Measurements from ENCODE around the gene C3orf70. TPM values are rescaled to one million over a fixed set of nuclear protein-coding genes. Genes with fewer than 3 reads are reported as not detected.
A peak's percentile ranks its signal among the peaks of the same experiment; 100 is the strongest.

C3orf70 gene
- total and polyA plus RNA-seq, 7 experiments from 2014 or later, result 0.05 TPM; not detected in 6

- H3K4me3 Mint-ChIP-seq, result no peak overlapping the region
- CTCF ChIA-PET, result interaction anchor here (0.6 kb wide), 1 partner anchor 32 kb away, joined by 3 read pairs; no protein-coding TSS in a partner anchor
- DNase-seq (no peak), ATAC-seq (no peak)
- H3K9me3 ChIP-seq (ENCODE audit: control insufficient read depth in 2 of 3, low read length in 3 of 3), result peaks cover 0 to 8% (median 0%) of the 10 kb centered on the region in 3 experiments
- H3K27ac Mint-ChIP-seq, result no peak overlapping the region
- H3K27ac ChIP-seq (ENCODE audit: low read depth, low read length), result no peak overlapping the region
- H3K36me3 Mint-ChIP-seq, result peaks cover 61 to 93% (median 84%) of the 10 kb centered on the region in 5 donors
- H3K27me3 ChIP-seq (ENCODE audit: control insufficient read depth in 2 of 2, insufficient read depth in 2 of 2, low read length in 2 of 2), result no peaks in the 10 kb centered on the region
- POLR2A ChIA-PET, result no interaction called here
- peaks cover 11 to 80% (median 28%) of the 10 kb centered on the region in 3 experiments for H3K36me3 ChIP-seq (ENCODE audit: control insufficient read depth in 2 of 3, insufficient read depth in 3 of 3, low read length in 3 of 3)
- intact Hi-C loops (cut with micrococcal nuclease), result no loop called here
- H3K9me3 Mint-ChIP-seq, result peaks cover 3 to 64% (median 35%) of the 10 kb centered on the region in 11 donors
- no peak overlapping the region for H3K4me3 ChIP-seq (ENCODE audit: low read length)
- no peaks in the 10 kb centered on the region for H3K4me1 ChIP-seq (ENCODE audit: control insufficient read depth in 2 of 2, insufficient read depth in 2 of 2, low read length in 2 of 2)
- peaks cover 0 to 5% (median 0%) of the 10 kb centered on the region in 7 donors for H3K4me1 Mint-ChIP-seq
- H3K27me3 Mint-ChIP-seq, result no peaks in the 10 kb centered on the region
These were observed 101.1 kb downstream of the C3orf70 start for GRCh38 chr3:185051801-185052200.

- no peak overlapping the region for H3K27ac ChIP-seq (ENCODE audit: low read depth, low read length)
- H3K36me3 ChIP-seq (ENCODE audit: control insufficient read depth in 2 of 3, insufficient read depth in 3 of 3, low read length in 3 of 3), result peaks cover 11 to 93% (median 28%) of the 10 kb centered on the region in 3 experiments
- H3K4me1 ChIP-seq (ENCODE audit: control insufficient read depth in 2 of 2, insufficient read depth in 2 of 2, low read length in 2 of 2), result no peaks in the 10 kb centered on the region
- Mint-ChIP-seq H3K9me3 (peaks cover 0 to 43% (median 25%) of the 10 kb centered on the region in 11 donors), H3K27me3 (no peaks in the 10 kb centered on the region), H3K27ac (peak overlapping the region in 2 of 9 donors; percentile 13 to 34), H3K4me3 (no peak overlapping the region), H3K36me3 (peaks cover 50 to 98% (median 96%) of the 10 kb centered on the region in 5 donors), H3K4me1 (peaks cover 0 to 5% (median 0%) of the 10 kb centered on the region in 7 donors)
- H3K4me3 ChIP-seq (ENCODE audit: low read length), result no peak overlapping the region
- H3K9me3 ChIP-seq (ENCODE audit: control insufficient read depth in 2 of 3, low read length in 3 of 3), result no peaks in the 10 kb centered on the region
- ChIA-PET CTCF (no interaction called here), POLR2A (no interaction called here)
- no peaks in the 10 kb centered on the region for H3K27me3 ChIP-seq (ENCODE audit: control insufficient read depth in 2 of 2, insufficient read depth in 2 of 2, low read length in 2 of 2)
- intact Hi-C loops (cut with micrococcal nuclease), result no loop called here
- ATAC-seq (no peak), DNase-seq (no peak)
These were observed 103.2 kb downstream of the C3orf70 start for GRCh38 chr3:185049710-185050109.

- no peak for DNase-seq
- Mint-ChIP-seq H3K27me3 (no peaks in the 10 kb centered on the region), H3K4me3 (no peak overlapping the region), H3K27ac (no peak overlapping the region), H3K9me3 (peaks cover 0 to 14% (median 9%) of the 10 kb centered on the region in 11 donors), H3K36me3 (peaks cover 24 to 94% (median 91%) of the 10 kb centered on the region in 5 donors), H3K4me1 (peaks cover 0 to 5% (median 0%) of the 10 kb centered on the region in 7 donors)
- POLR2A ChIA-PET, result no interaction called here
- no peak for ATAC-seq
- Histone ChIP-seq H3K27ac (ENCODE audit: low read depth, low read length) (no peak overlapping the region), H3K4me3 (ENCODE audit: low read length) (no peak overlapping the region), H3K4me1 (ENCODE audit: control insufficient read depth in 2 of 2, insufficient read depth in 2 of 2, low read length in 2 of 2) (no peaks in the 10 kb centered on the region), H3K9me3 (ENCODE audit: control insufficient read depth in 2 of 3, low read length in 3 of 3) (no peaks in the 10 kb centered on the region), H3K36me3 (ENCODE audit: control insufficient read depth in 2 of 3, insufficient read depth in 3 of 3, low read length in 3 of 3) (peaks cover under 1 to 71% (median 21%) of the 10 kb centered on the region in 3 experiments), H3K27me3 (ENCODE audit: control insufficient read depth in 2 of 2, insufficient read depth in 2 of 2, low read length in 2 of 2) (no peaks in the 10 kb centered on the region)
- CTCF ChIA-PET, result no interaction called here
- intact Hi-C loops (cut with micrococcal nuclease), result no loop called here
These were observed 106.3 kb downstream of the C3orf70 start for GRCh38 chr3:185046603-185047002.

- ATAC-seq, result no peak
- Mint-ChIP-seq H3K27me3 (no peaks in the 10 kb centered on the region), H3K4me3 (no peak overlapping the region), H3K4me1 (peaks cover 0 to 2% (median 0%) of the 10 kb centered on the region in 7 donors), H3K36me3 (peaks cover 20 to 94% (median 91%) of the 10 kb centered on the region in 5 donors), H3K27ac (no peak overlapping the region), H3K9me3 (peaks cover 0 to 12% (median 7%) of the 10 kb centered on the region in 11 donors)
- Histone ChIP-seq H3K4me3 (ENCODE audit: low read length) (no peak overlapping the region), H3K36me3 (ENCODE audit: control insufficient read depth in 2 of 3, insufficient read depth in 3 of 3, low read length in 3 of 3) (peaks cover 0 to 67% (median 18%) of the 10 kb centered on the region in 3 experiments), H3K27ac (ENCODE audit: low read depth, low read length) (no peak overlapping the region), H3K4me1 (ENCODE audit: control insufficient read depth in 2 of 2, insufficient read depth in 2 of 2, low read length in 2 of 2) (no peaks in the 10 kb centered on the region), H3K9me3 (ENCODE audit: control insufficient read depth in 2 of 3, low read length in 3 of 3) (no peaks in the 10 kb centered on the region), H3K27me3 (ENCODE audit: control insufficient read depth in 2 of 2, insufficient read depth in 2 of 2, low read length in 2 of 2) (no peaks in the 10 kb centered on the region)
- intact Hi-C loops (cut with micrococcal nuclease), result no loop called here
- POLR2A ChIA-PET, result no interaction called here
- no peak for DNase-seq
- CTCF ChIA-PET, result no interaction called here
These were observed 106.7 kb downstream of the C3orf70 start for GRCh38 chr3:185046164-185046515.

GRCh38 chr3:185042312-185043050 is 110.4 kb downstream of the C3orf70 start:
- H3K9me3 ChIP-seq (ENCODE audit: control insufficient read depth in 2 of 3, low read length in 3 of 3), result no peaks in the 10 kb centered on the region
- H3K4me1 ChIP-seq (ENCODE audit: control insufficient read depth in 2 of 2, insufficient read depth in 2 of 2, low read length in 2 of 2), result no peaks in the 10 kb centered on the region
- intact Hi-C loops (cut with micrococcal nuclease), result no loop called here
- H3K4me3 ChIP-seq (ENCODE audit: low read length), result no peak overlapping the region
- ATAC-seq (no peak), DNase-seq (no peak)
- no peak overlapping the region for H3K27ac ChIP-seq (ENCODE audit: low read depth, low read length)
- CTCF ChIA-PET, result no interaction called here
- Mint-ChIP-seq H3K9me3 (peaks cover under 1 to 10% (median 3%) of the 10 kb centered on the region in 11 donors), H3K4me3 (no peak overlapping the region), H3K36me3 (peaks cover 14 to 89% (median 82%) of the 10 kb centered on the region in 5 donors), H3K27ac (no peak overlapping the region), H3K27me3 (no peaks in the 10 kb centered on the region), H3K4me1 (peaks cover 0 to 10% (median 0%) of the 10 kb centered on the region in 7 donors)
- POLR2A ChIA-PET, result no interaction called here
- H3K36me3 ChIP-seq (ENCODE audit: control insufficient read depth in 2 of 3, insufficient read depth in 3 of 3, low read length in 3 of 3), result peaks cover 0 to 39% (median 0%) of the 10 kb centered on the region in 3 experiments
- H3K27me3 ChIP-seq (ENCODE audit: control insufficient read depth in 2 of 2, insufficient read depth in 2 of 2, low read length in 2 of 2), result no peaks in the 10 kb centered on the region

GRCh38 chr3:185041540-185041939 is 111.3 kb downstream of the C3orf70 start:
- ChIA-PET POLR2A (no interaction called here), CTCF (no interaction called here)
- Mint-ChIP-seq H3K36me3 (peaks cover 15 to 86% (median 80%) of the 10 kb centered on the region in 5 donors), H3K27ac (peak overlapping the region in 2 of 9 donors; percentile 18 to 56), H3K4me3 (no peak overlapping the region), H3K4me1 (peaks cover 0 to 10% (median 0%) of the 10 kb centered on the region in 7 donors), H3K27me3 (no peaks in the 10 kb centered on the region), H3K9me3 (peaks cover 4 to 17% (median 8%) of the 10 kb centered on the region in 11 donors)
- Histone ChIP-seq H3K4me1 (ENCODE audit: control insufficient read depth in 2 of 2, insufficient read depth in 2 of 2, low read length in 2 of 2) (no peaks in the 10 kb centered on the region), H3K4me3 (ENCODE audit: low read length) (no peak overlapping the region), H3K9me3 (ENCODE audit: control insufficient read depth in 2 of 3, low read length in 3 of 3) (no peaks in the 10 kb centered on the region), H3K27ac (ENCODE audit: low read depth, low read length) (no peak overlapping the region), H3K36me3 (ENCODE audit: control insufficient read depth in 2 of 3, insufficient read depth in 3 of 3, low read length in 3 of 3) (peaks cover 0 to 29% (median 0%) of the 10 kb centered on the region in 3 experiments), H3K27me3 (ENCODE audit: control insufficient read depth in 2 of 2, insufficient read depth in 2 of 2, low read length in 2 of 2) (no peaks in the 10 kb centered on the region)
- ATAC-seq (no peak), DNase-seq (no peak)
- intact Hi-C loops (cut with micrococcal nuclease), result no loop called here

- no peaks in the 10 kb centered on the region for H3K9me3 ChIP-seq (ENCODE audit: control insufficient read depth in 2 of 3, low read length in 3 of 3)
- H3K4me3 ChIP-seq (ENCODE audit: low read length), result no peak overlapping the region
- peaks cover 0 to 22% (median 0%) of the 10 kb centered on the region in 3 experiments for H3K36me3 ChIP-seq (ENCODE audit: control insufficient read depth in 2 of 3, insufficient read depth in 3 of 3, low read length in 3 of 3)
- no peak overlapping the region for H3K27ac ChIP-seq (ENCODE audit: low read depth, low read length)
- ChIA-PET POLR2A (no interaction called here), CTCF (no interaction called here)
- DNase-seq (no peak), ATAC-seq (no peak)
- intact Hi-C loops (cut with micrococcal nuclease), result no loop called here
- Mint-ChIP-seq H3K9me3 (peaks cover 4 to 28% (median 13%) of the 10 kb centered on the region in 11 donors), H3K4me1 (peaks cover 0 to 10% (median 0%) of the 10 kb centered on the region in 7 donors), H3K27ac (no peak overlapping the region), H3K36me3 (peaks cover 19 to 85% (median 80%) of the 10 kb centered on the region in 5 donors), H3K4me3 (no peak overlapping the region), H3K27me3 (no peaks in the 10 kb centered on the region)
- no peaks in the 10 kb centered on the region for H3K4me1 ChIP-seq (ENCODE audit: control insufficient read depth in 2 of 2, insufficient read depth in 2 of 2, low read length in 2 of 2)
- H3K27me3 ChIP-seq (ENCODE audit: control insufficient read depth in 2 of 2, insufficient read depth in 2 of 2, low read length in 2 of 2), result no peaks in the 10 kb centered on the region
These were observed 112.4 kb downstream of the C3orf70 start for GRCh38 chr3:185040425-185040824.
